Neural progenitor cell (in vitro differentiated cells): ENCODE measurements around the gene NPHP4.

Experiments
- EZH2 ChIP-seq: fragments of 200-600 bp; sonication (generic); IDR thresholded peaks from 2 replicates; pipeline ENCODE4 v1.6.1; 2017; ENCODE audit warnings: antibody characterized with exemption, mild to moderate bottlenecking, moderate library complexity
- EZH2phosphoT487 ChIP-seq: fragments of 200-600 bp; sonication (generic); IDR thresholded peaks from 2 replicates; pipeline ENCODE4 v1.6.1; 2017; ENCODE audit warnings: antibody characterized with exemption
- TF ChIP-seq, protein P1 (sequence below): fragments of 200-600 bp; sonication (generic); IDR thresholded peaks from 2 replicates; pipeline ENCODE4 v1.5.1; 2017; ENCODE audit warnings: antibody characterized with exemption, mild to moderate bottlenecking

DNA sequence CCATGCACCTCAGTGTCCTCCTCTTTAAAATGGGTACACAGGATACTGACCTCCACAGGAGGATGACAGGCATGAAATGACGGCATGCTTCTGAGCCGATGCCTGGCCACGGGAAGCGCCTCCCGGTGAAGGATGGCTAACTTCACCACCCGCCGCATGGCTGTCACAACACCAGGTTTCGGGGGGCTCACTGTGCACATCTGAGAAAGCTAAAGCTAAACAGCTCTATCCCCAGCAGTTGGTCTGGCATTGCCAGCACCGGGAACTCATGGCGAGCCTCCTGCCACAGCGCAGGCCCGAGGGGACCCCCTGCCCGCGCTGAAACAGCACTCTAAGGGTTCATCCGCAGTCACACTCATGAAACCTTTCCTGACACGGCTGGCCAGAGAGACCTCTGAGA, 16.0 kb downstream of the NPHP4 start:
- no peak for TF ChIP-seq EZH2
- TF ChIP-seq, protein P1, sequence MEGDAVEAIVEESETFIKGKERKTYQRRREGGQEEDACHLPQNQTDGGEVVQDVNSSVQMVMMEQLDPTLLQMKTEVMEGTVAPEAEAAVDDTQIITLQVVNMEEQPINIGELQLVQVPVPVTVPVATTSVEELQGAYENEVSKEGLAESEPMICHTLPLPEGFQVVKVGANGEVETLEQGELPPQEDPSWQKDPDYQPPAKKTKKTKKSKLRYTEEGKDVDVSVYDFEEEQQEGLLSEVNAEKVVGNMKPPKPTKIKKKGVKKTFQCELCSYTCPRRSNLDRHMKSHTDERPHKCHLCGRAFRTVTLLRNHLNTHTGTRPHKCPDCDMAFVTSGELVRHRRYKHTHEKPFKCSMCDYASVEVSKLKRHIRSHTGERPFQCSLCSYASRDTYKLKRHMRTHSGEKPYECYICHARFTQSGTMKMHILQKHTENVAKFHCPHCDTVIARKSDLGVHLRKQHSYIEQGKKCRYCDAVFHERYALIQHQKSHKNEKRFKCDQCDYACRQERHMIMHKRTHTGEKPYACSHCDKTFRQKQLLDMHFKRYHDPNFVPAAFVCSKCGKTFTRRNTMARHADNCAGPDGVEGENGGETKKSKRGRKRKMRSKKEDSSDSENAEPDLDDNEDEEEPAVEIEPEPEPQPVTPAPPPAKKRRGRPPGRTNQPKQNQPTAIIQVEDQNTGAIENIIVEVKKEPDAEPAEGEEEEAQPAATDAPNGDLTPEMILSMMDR: no peak
- TF ChIP-seq EZH2phosphoT487: no peak
